GM12892 (cell line): Measurements from ENCODE around the gene CEACAM1.
"Not testable (repeated sequence)": the region's sequence is repeated elsewhere in the genome, so short reads cannot be mapped to it uniquely, and the experiment has no call there.

Source experiments
- DNase-seq: peaks from one replicate; pipeline ENCODE4 v3.0.0; 2011; ENCODE audit not compliant: insufficient read length
- FAIRE-seq: peaks from 2 replicates; lab custom pipeline; 2011; peaks lifted over from hg19 to GRCh38; lab: Jason Lieb, UNC
- POLR2A ChIP-seq: IDR thresholded peaks from 2 replicates; pipeline ENCODE4 v1.6.1; 2011; ENCODE audit warnings: low read depth, low read length, control low read depth
- POLR2AphosphoS5 ChIP-seq: IDR thresholded peaks from 2 replicates; pipeline ENCODE4 v1.6.1; 2011; ENCODE audit warnings: low read depth, low read length, control low read depth
- TAF1 ChIP-seq: IDR thresholded peaks from 2 replicates; pipeline ENCODE4 v1.6.1; 2011; ENCODE audit warnings: low read depth, mild to moderate bottlenecking, control low read depth, low read length, borderline replicate concordance

CEACAM1 gene

GRCh38 chr19:42558450-42559150, 30.3 kb upstream of the CEACAM1 start:
- no peak for FAIRE-seq
- no peak for TF ChIP-seq POLR2AphosphoS5
- TF ChIP-seq TAF1, result no peak
- TF ChIP-seq POLR2A, result no peak

GRCh38 chr19:42557386-42557871, 29.1 kb upstream of the CEACAM1 start:
- DNase-seq, FAIRE-seq: not testable (repeated sequence)

More at GRCh38 chr19:42558450-42559150, 30.3 kb upstream of the CEACAM1 start:
- no peak for DNase-seq

GRCh38 chr19:42555801-42556200, 27.5 kb upstream of the CEACAM1 start:
- DNase-seq (no peak), FAIRE-seq (no peak)
- TF ChIP-seq POLR2A (no peak), TAF1 (no peak), POLR2AphosphoS5 (no peak)

GRCh38 chr19:42555317-42555716, 27.0 kb upstream of the CEACAM1 start:
- no peak for DNase-seq
- TF ChIP-seq POLR2A (no peak), POLR2AphosphoS5 (no peak), TAF1 (no peak)
- no peak for FAIRE-seq

- FAIRE-seq (no peak), DNase-seq (no peak)
- TF ChIP-seq POLR2AphosphoS5 (no peak), TAF1 (no peak), POLR2A (no peak)
Observed at GRCh38 chr19:42554046-42554575, 25.8 kb upstream of the CEACAM1 start.

GRCh38 chr19:42553292-42554045, 25.2 kb upstream of the CEACAM1 start:
- no peak for FAIRE-seq
- TF ChIP-seq POLR2A (no peak), TAF1 (no peak), POLR2AphosphoS5 (no peak)
- no peak for DNase-seq

GRCh38 chr19:42552086-42553065, 24.1 kb upstream of the CEACAM1 start:
- FAIRE-seq, result no peak
- DNase-seq, result no peak
- TF ChIP-seq POLR2AphosphoS5, result no peak
- TF ChIP-seq TAF1, result no peak
- TF ChIP-seq POLR2A, result no peak

GRCh38 chr19:42550521-42550920, 22.2 kb upstream of the CEACAM1 start:
- FAIRE-seq, result not testable (repeated sequence)

GRCh38 chr19:42549067-42549466, 20.8 kb upstream of the CEACAM1 start:
- not testable (repeated sequence) for DNase-seq, FAIRE-seq

More at GRCh38 chr19:42550521-42550920, 22.2 kb upstream of the CEACAM1 start:
- DNase-seq, result not testable (repeated sequence)

- no peak for TF ChIP-seq POLR2AphosphoS5
- TF ChIP-seq TAF1, result no peak
- TF ChIP-seq POLR2A, result no peak
- FAIRE-seq (no peak), DNase-seq (no peak)
Observed at GRCh38 chr19:42548552-42548951, 20.3 kb upstream of the CEACAM1 start.

GRCh38 chr19:42547929-42548328, 19.6 kb upstream of the CEACAM1 start:
- no peak for TF ChIP-seq TAF1
- TF ChIP-seq POLR2AphosphoS5, result no peak
- no peak for TF ChIP-seq POLR2A

More at GRCh38 chr19:42547929-42548328, 19.6 kb upstream of the CEACAM1 start:
- FAIRE-seq, result no peak
- DNase-seq, result no peak
